Dendritic cell treated with granulocyte-macrophage colony-stimulating factor and Interleukin-4, amounts not matched to agents 40 ng/mL and 50 ng/mL, for 4 days (primary cell): ENCODE measurements around the gene TRIP4.
A peak's percentile ranks its signal among the peaks of the same experiment; 100 is the strongest.

Experiments
- H3K27ac Mint-ChIP-seq: one replicate; pipeline ENCODE4 v1.8.0; 2022; ENCODE audit warnings: mild to moderate bottlenecking, mixed read lengths
- H3K27me3 Mint-ChIP-seq: one replicate; pipeline ENCODE4 v1.8.0; 2022; ENCODE audit warnings: mild to moderate bottlenecking, mixed read lengths
- H3K36me3 Mint-ChIP-seq: one replicate; pipeline ENCODE4 v1.8.0; 2022; ENCODE audit warnings: low read depth, mixed read lengths
- H3K4me1 Mint-ChIP-seq: one replicate; pipeline ENCODE4 v1.8.0; 2022; ENCODE audit warnings: low read depth, mixed read lengths
- H3K4me3 Mint-ChIP-seq: one replicate; pipeline ENCODE4 v1.8.0; 2022; ENCODE audit warnings: mild to moderate bottlenecking, moderate library complexity, mixed read lengths
- H3K9me3 Mint-ChIP-seq: one replicate; pipeline ENCODE4 v1.8.0; 2022; ENCODE audit warnings: mixed read lengths
- intact Hi-C: fragments of 100-400 bp; cut with micrococcal nuclease; formaldehyde crosslinking; loops from one replicate; pipeline ENCODE4 v1.15.0; 2022

TRIP4 gene

GRCh38 chr15:64443747-64444621 lies 56.3 kb downstream of the TRIP4 start:
- no peak overlapping the region for H3K4me3 Mint-ChIP-seq
- intact Hi-C loops = no loop called here
- H3K27me3 Mint-ChIP-seq = no peaks in the 10 kb centered on the region
- H3K36me3 Mint-ChIP-seq = peaks cover 74% of the 10 kb centered on the region
- H3K4me1 Mint-ChIP-seq = peaks cover 22% of the 10 kb centered on the region
- H3K27ac Mint-ChIP-seq = no peak overlapping the region
- H3K9me3 Mint-ChIP-seq = no peaks in the 10 kb centered on the region

GRCh38 chr15:64444836-64445235 lies 57.2 kb downstream of the TRIP4 start:
- intact Hi-C loops = no loop called here

GRCh38 chr15:64447536-64448315 lies 60.1 kb downstream of the TRIP4 start:
- H3K27ac Mint-ChIP-seq = peak overlapping the region; percentile 43
- H3K9me3 Mint-ChIP-seq = no peaks in the 10 kb centered on the region
- no peaks in the 10 kb centered on the region for H3K27me3 Mint-ChIP-seq
- H3K36me3 Mint-ChIP-seq = peaks cover 65% of the 10 kb centered on the region
- no peak overlapping the region for H3K4me3 Mint-ChIP-seq
- intact Hi-C loops = no loop called here
- peaks cover 14% of the 10 kb centered on the region for H3K4me1 Mint-ChIP-seq

More at GRCh38 chr15:64444836-64445235, 57.2 kb downstream of the TRIP4 start:
- H3K9me3 Mint-ChIP-seq = no peaks in the 10 kb centered on the region
- H3K27ac Mint-ChIP-seq = no peak overlapping the region
- peaks cover 22% of the 10 kb centered on the region for H3K4me1 Mint-ChIP-seq
- H3K36me3 Mint-ChIP-seq = peaks cover 76% of the 10 kb centered on the region
- no peak overlapping the region for H3K4me3 Mint-ChIP-seq
- no peaks in the 10 kb centered on the region for H3K27me3 Mint-ChIP-seq

GRCh38 chr15:64452988-64453688 lies 65.5 kb downstream of the TRIP4 start:
- no peaks in the 10 kb centered on the region for H3K9me3 Mint-ChIP-seq
- no peak overlapping the region for H3K27ac Mint-ChIP-seq
- H3K4me1 Mint-ChIP-seq = peaks cover 47% of the 10 kb centered on the region
- H3K27me3 Mint-ChIP-seq = no peaks in the 10 kb centered on the region
- intact Hi-C loops = no loop called here
- peaks cover 25% of the 10 kb centered on the region for H3K36me3 Mint-ChIP-seq
- no peak overlapping the region for H3K4me3 Mint-ChIP-seq

- intact Hi-C loops = no loop called here
- peaks cover 45% of the 10 kb centered on the region for H3K4me1 Mint-ChIP-seq
- H3K4me3 Mint-ChIP-seq = no peak overlapping the region
- no peaks in the 10 kb centered on the region for H3K27me3 Mint-ChIP-seq
- H3K27ac Mint-ChIP-seq = no peak overlapping the region
- H3K36me3 Mint-ChIP-seq = peaks cover 20% of the 10 kb centered on the region
- H3K9me3 Mint-ChIP-seq = no peaks in the 10 kb centered on the region
Measured at GRCh38 chr15:64453689-64454037, 66.0 kb downstream of the TRIP4 start.

GRCh38 chr15:64454282-64454681 lies 66.6 kb downstream of the TRIP4 start:
- Mint-ChIP-seq H3K9me3 (no peaks in the 10 kb centered on the region), H3K36me3 (peaks cover 14% of the 10 kb centered on the region), H3K27ac (no peak overlapping the region), H3K4me1 (peaks cover 48% of the 10 kb centered on the region), H3K27me3 (no peaks in the 10 kb centered on the region), H3K4me3 (no peak overlapping the region)
- intact Hi-C loops = no loop called here

GRCh38 chr15:64455961-64456371 lies 68.3 kb downstream of the TRIP4 start:
- H3K36me3 Mint-ChIP-seq = peaks cover 6% of the 10 kb centered on the region
- H3K4me1 Mint-ChIP-seq = peaks cover 60% of the 10 kb centered on the region

GRCh38 chr15:64456634-64457108 lies 69.0 kb downstream of the TRIP4 start:
- intact Hi-C loops = no loop called here
- Mint-ChIP-seq H3K27ac (peak overlapping the region; percentile 72), H3K27me3 (no peaks in the 10 kb centered on the region), H3K4me1 (peaks cover 66% of the 10 kb centered on the region), H3K4me3 (no peak overlapping the region), H3K9me3 (no peaks in the 10 kb centered on the region), H3K36me3 (peaks cover 7% of the 10 kb centered on the region)

More at GRCh38 chr15:64455961-64456371, 68.3 kb downstream of the TRIP4 start:
- H3K27ac Mint-ChIP-seq = peak overlapping the region; percentile 72
- H3K4me3 Mint-ChIP-seq = no peak overlapping the region
- intact Hi-C loops = no loop called here
- H3K9me3 Mint-ChIP-seq = no peaks in the 10 kb centered on the region
- no peaks in the 10 kb centered on the region for H3K27me3 Mint-ChIP-seq

GRCh38 chr15:64459066-64459781 lies 71.6 kb downstream of the TRIP4 start:
- no peaks in the 10 kb centered on the region for H3K9me3 Mint-ChIP-seq
- no peak overlapping the region for H3K27ac Mint-ChIP-seq
- peaks cover 7% of the 10 kb centered on the region for H3K36me3 Mint-ChIP-seq
- intact Hi-C loops = no loop called here
- no peak overlapping the region for H3K4me3 Mint-ChIP-seq
- no peaks in the 10 kb centered on the region for H3K27me3 Mint-ChIP-seq
- H3K4me1 Mint-ChIP-seq = peaks cover 70% of the 10 kb centered on the region

GRCh38 chr15:64460206-64460723 lies 72.6 kb downstream of the TRIP4 start, which contains the start of gene ZNF609:
Gene ZNF609 (plus strand): TSS chr15:64460578. CDS start chr15:64499420, 38,842 bp downstream.
- Mint-ChIP-seq H3K4me1 (peaks cover 72% of the 10 kb centered on the region), H3K4me3 (peak within 1 kb of the TSS; percentile 85)
- intact Hi-C loops = loop anchor here (5.0 kb wide), 1 partner anchor 42 kb away; no protein-coding TSS in a partner anchor

GRCh38 chr15:64460724-64461720 lies 73.4 kb downstream of the TRIP4 start:
- peak overlapping the region; percentile 85 for H3K4me3 Mint-ChIP-seq
- H3K27me3 Mint-ChIP-seq = no peaks in the 10 kb centered on the region
- intact Hi-C loops = loop anchor here (5.0 kb wide), 1 partner anchor 41 kb away; no protein-coding TSS in a partner anchor
- H3K27ac Mint-ChIP-seq = peak overlapping the region; percentile 84
- H3K36me3 Mint-ChIP-seq = peaks cover 7% of the 10 kb centered on the region
- H3K9me3 Mint-ChIP-seq = no peaks in the 10 kb centered on the region
- H3K4me1 Mint-ChIP-seq = peaks cover 71% of the 10 kb centered on the region

More at GRCh38 chr15:64460206-64460723, 72.6 kb downstream of the TRIP4 start, which contains the start of gene ZNF609:
- Mint-ChIP-seq H3K36me3 (peaks cover 7% of the 10 kb centered on the region), H3K27me3 (no peaks in the 10 kb centered on the region), H3K27ac (peak within 1 kb of the TSS; percentile 84), H3K9me3 (no peaks in the 10 kb centered on the region)

- Mint-ChIP-seq H3K4me3 (peak overlapping the region; percentile 85), H3K4me1 (peaks cover 71% of the 10 kb centered on the region), H3K36me3 (peaks cover 7% of the 10 kb centered on the region), H3K9me3 (no peaks in the 10 kb centered on the region), H3K27ac (peak overlapping the region; percentile 84), H3K27me3 (no peaks in the 10 kb centered on the region)
- intact Hi-C loops = loop anchor here (5.0 kb wide), 1 partner anchor 41 kb away; no protein-coding TSS in a partner anchor
Measured at GRCh38 chr15:64461721-64462162, 74.1 kb downstream of the TRIP4 start.
